ENCODE data around the gene LGALS4. TPM values are rescaled to one million over a fixed set of nuclear protein-coding genes. Genes with fewer than 3 reads are reported as not detected.
"Not testable (repeated sequence)": the region's sequence is repeated elsewhere in the genome, so short reads cannot be mapped to it uniquely, and the experiment has no call there.

Gene LGALS4
- total RNA-seq, 1 donor from 2014 or later = not detected

DNA sequence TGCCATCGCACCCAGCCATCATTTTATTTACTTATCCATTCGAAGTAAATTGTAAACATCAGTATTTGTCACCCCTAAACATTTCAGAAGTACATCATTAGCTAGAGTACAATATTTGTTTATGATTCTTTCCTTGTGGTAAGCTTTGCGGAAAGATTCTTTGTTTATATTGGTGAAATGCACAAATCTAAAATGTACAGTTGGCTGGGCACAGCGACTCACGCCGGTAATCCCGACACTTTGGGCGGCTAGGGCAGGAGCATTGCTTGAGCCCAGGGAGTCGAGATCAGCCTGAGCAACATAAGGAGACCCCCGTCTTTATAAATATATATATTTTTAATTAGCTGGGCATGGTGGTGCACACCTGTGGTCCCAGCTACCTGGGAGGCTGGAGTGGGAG lies 13.6 kb downstream of the LGALS4 start:
- no peak for DNase-seq (ENCODE audit: low spot score)
- Mint-ChIP-seq H3K27me3 (ENCODE audit: low read depth) (no peaks in the 10 kb centered on the region), H3K4me1 (ENCODE audit: low read depth) (peaks cover 6% of the 10 kb centered on the region), H3K4me3 (ENCODE audit: unreplicated experiment) (no peak overlapping the region), H3K9me3 (ENCODE audit: low read depth) (peaks cover 3% of the 10 kb centered on the region), H3K36me3 (ENCODE audit: low read depth) (no peaks in the 10 kb centered on the region), H3K27ac (ENCODE audit: unreplicated experiment) (peak overlapping the region; percentile 37)
- TF ChIP-seq, protein P1, sequence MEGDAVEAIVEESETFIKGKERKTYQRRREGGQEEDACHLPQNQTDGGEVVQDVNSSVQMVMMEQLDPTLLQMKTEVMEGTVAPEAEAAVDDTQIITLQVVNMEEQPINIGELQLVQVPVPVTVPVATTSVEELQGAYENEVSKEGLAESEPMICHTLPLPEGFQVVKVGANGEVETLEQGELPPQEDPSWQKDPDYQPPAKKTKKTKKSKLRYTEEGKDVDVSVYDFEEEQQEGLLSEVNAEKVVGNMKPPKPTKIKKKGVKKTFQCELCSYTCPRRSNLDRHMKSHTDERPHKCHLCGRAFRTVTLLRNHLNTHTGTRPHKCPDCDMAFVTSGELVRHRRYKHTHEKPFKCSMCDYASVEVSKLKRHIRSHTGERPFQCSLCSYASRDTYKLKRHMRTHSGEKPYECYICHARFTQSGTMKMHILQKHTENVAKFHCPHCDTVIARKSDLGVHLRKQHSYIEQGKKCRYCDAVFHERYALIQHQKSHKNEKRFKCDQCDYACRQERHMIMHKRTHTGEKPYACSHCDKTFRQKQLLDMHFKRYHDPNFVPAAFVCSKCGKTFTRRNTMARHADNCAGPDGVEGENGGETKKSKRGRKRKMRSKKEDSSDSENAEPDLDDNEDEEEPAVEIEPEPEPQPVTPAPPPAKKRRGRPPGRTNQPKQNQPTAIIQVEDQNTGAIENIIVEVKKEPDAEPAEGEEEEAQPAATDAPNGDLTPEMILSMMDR (IDR thresholded peaks at IDR 0.05) = no peak

DNA sequence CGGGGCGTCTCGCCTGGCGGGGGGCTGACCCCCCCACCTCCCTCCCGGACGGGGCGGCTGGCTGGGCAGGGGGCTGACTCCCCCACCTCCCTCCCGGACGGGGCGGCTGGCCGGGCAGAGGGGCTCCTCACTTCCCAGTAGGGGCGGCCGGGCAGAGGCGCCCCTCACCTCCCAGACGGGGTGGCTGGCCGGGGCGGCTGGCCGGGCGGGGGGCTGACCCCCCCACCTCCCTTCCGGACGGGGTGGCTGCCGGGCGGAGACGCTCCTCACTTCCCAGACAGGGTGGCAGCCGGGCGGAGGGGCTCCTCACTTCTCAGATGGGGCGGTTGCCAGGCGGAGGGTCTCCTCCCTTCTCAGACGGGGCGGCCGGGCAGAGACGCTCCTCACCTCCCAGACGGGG lies 15.0 kb downstream of the LGALS4 start:
- not testable (repeated sequence) for DNase-seq (ENCODE audit: low spot score); H3K4me3 Mint-ChIP-seq (ENCODE audit: unreplicated experiment); H3K36me3 Mint-ChIP-seq (ENCODE audit: low read depth); H3K27me3 Mint-ChIP-seq (ENCODE audit: low read depth); H3K9me3 Mint-ChIP-seq (ENCODE audit: low read depth); H3K27ac Mint-ChIP-seq (ENCODE audit: unreplicated experiment)
- peaks cover 16% of the 10 kb centered on the region for H3K4me1 Mint-ChIP-seq (ENCODE audit: low read depth)

DNA sequence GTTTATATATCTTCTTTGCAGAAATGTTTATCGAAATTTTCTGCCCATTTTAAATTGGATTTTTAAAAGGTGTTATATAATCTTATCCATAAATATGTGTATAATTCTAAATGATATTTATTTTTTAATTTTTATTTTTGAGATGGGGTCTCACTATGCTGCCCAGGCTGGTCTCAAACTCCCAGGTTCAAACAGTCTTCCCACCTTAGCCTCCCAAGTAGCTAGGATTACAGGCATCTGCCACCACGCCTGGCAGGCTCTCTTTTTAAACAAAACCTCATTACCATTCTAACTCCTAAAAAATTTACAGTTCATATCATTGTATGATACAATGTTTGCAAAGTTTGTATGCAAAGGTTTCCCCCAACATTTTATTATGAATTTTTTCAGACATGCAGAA lies 16.6 kb downstream of the LGALS4 start:
- TF ChIP-seq, protein P1 (IDR thresholded peaks at IDR 0.05) = no peak
- Mint-ChIP-seq H3K36me3 (ENCODE audit: low read depth) (no peaks in the 10 kb centered on the region), H3K9me3 (ENCODE audit: low read depth) (peaks cover 3% of the 10 kb centered on the region), H3K4me1 (ENCODE audit: low read depth) (peaks cover 17% of the 10 kb centered on the region), H3K4me3 (ENCODE audit: unreplicated experiment) (no peak overlapping the region), H3K27me3 (ENCODE audit: low read depth) (no peaks in the 10 kb centered on the region), H3K27ac (ENCODE audit: unreplicated experiment) (no peak overlapping the region)
- no peak for DNase-seq (ENCODE audit: low spot score)

DNA sequence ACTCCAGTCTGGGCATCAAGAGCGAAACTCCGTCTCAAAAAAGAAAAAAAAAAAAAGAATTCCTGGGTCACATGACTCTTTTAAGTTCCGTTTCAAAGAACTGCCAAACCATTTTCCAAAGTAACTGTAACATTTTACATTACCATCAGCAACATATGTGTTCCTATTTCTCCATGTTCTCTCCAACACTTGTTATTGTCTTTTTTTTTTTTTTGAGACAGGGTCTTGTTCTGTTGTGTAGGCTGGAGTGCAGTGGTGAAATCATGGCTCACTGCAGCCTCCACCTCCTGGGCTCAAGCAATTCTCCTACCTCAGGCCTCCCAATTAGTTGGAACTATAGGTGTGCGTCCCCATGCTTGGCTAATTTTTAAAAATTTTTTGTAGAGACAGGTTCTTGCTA lies 17.2 kb downstream of the LGALS4 start:
- Mint-ChIP-seq H3K9me3 (ENCODE audit: low read depth) (peaks cover 3% of the 10 kb centered on the region), H3K27me3 (ENCODE audit: low read depth) (no peaks in the 10 kb centered on the region), H3K4me1 (ENCODE audit: low read depth) (peaks cover 17% of the 10 kb centered on the region)

DNA sequence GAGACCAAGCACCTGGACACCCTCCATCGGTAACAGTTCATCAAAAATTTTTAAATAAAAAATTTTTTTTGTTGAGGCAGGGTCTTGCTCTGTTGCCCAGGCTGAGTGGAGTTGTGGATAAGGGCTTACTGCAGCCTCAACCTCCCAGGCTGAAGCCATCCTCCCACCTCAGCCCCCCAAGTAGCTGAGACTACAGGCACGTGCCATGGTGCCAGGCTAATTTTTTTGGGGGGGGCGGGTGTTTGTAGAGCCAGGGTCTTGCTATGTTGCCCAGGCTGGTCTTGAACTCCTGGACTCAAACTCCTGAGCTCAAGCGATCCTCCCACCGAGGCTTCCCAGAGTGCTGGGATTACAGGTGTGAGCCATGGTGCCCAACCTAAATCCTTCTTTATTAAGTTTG lies 19.1 kb downstream of the LGALS4 start:
- no peaks in the 10 kb centered on the region for H3K36me3 Mint-ChIP-seq (ENCODE audit: low read depth)
- DNase-seq (ENCODE audit: low spot score) = no peak
- TF ChIP-seq, protein P1 (IDR thresholded peaks at IDR 0.05) = no peak
- H3K4me3 Mint-ChIP-seq (ENCODE audit: unreplicated experiment) = no peak overlapping the region
- H3K27me3 Mint-ChIP-seq (ENCODE audit: low read depth) = no peaks in the 10 kb centered on the region
- H3K9me3 Mint-ChIP-seq (ENCODE audit: low read depth) = peaks cover 3% of the 10 kb centered on the region
- no peak overlapping the region for H3K27ac Mint-ChIP-seq (ENCODE audit: unreplicated experiment)
- peaks cover 12% of the 10 kb centered on the region for H3K4me1 Mint-ChIP-seq (ENCODE audit: low read depth)

More for the DNA sequence above, 17.2 kb downstream of the LGALS4 start:
- H3K36me3 Mint-ChIP-seq (ENCODE audit: low read depth) = no peaks in the 10 kb centered on the region
- DNase-seq (ENCODE audit: low spot score) = no peak
- no peak overlapping the region for H3K27ac Mint-ChIP-seq (ENCODE audit: unreplicated experiment)
- TF ChIP-seq, protein P1 (IDR thresholded peaks at IDR 0.05) = no peak
- no peak overlapping the region for H3K4me3 Mint-ChIP-seq (ENCODE audit: unreplicated experiment)

DNA sequence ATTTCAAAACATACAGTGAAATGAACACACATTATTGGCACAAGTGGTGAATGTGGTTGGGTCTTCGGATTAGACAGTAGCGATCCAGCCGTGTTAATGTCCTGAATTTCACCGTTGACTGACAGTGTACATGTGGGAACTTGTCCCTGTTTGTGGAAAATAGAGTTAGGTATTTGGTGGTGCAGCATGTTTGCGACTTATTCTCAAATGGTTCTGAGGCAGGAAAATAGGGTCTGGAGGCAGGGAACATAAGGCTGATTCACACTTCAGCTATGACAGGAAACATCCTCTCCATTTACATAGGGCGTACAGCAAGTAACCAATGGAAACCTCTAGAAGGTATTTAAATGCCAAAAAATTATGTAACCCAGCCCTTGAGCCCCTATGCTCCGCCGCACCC lies 19.6 kb downstream of the LGALS4 start:
- no peaks in the 10 kb centered on the region for H3K36me3 Mint-ChIP-seq (ENCODE audit: low read depth)
- TF ChIP-seq, protein P1 (IDR thresholded peaks at IDR 0.05) = no peak
- no peak overlapping the region for H3K4me3 Mint-ChIP-seq (ENCODE audit: unreplicated experiment)
- H3K9me3 Mint-ChIP-seq (ENCODE audit: low read depth) = peaks cover 3% of the 10 kb centered on the region
- no peaks in the 10 kb centered on the region for H3K27me3 Mint-ChIP-seq (ENCODE audit: low read depth)
- no peak for DNase-seq (ENCODE audit: low spot score)
- peak overlapping the region; percentile 78 for H3K27ac Mint-ChIP-seq (ENCODE audit: unreplicated experiment)
- peaks cover 12% of the 10 kb centered on the region for H3K4me1 Mint-ChIP-seq (ENCODE audit: low read depth)
